22Rv1 (cell line): ENCODE measurements around the gene GYS1.
A peak's percentile ranks its signal among the peaks of the same experiment; 100 is the strongest.
"Not testable (repeated sequence)": the region's sequence is repeated elsewhere in the genome, so short reads cannot be mapped to it uniquely, and the experiment has no call there.

Experiments
- CTCF ChIP-seq: fragments of 450-650 bp; IDR thresholded peaks from 2 replicates; pipeline ENCODE4 v1.5.1; 2017; ENCODE audit warnings: mild to moderate bottlenecking
- ZFX ChIP-seq: fragments of 450-650 bp; IDR thresholded peaks from 2 replicates; pipeline ENCODE4 v1.6.1; 2017; ENCODE audit warnings: antibody characterized with exemption, borderline replicate concordance

GRCh38 chr19:49031642-49032301, 38.7 kb upstream of the GYS1 start, which contains the start of gene CGB2:
- TF ChIP-seq CTCF: peak; percentile 97
- TF ChIP-seq ZFX: not testable (repeated sequence)
